GM19468 (cell line): ENCODE measurements around the gene USE1.

Experiments
- ATAC-seq: cut with Tn5 transposase; IDR thresholded peaks from one replicate; pipeline ENCODE4 v1.9.1; 2021; ENCODE audit warnings: mild to moderate bottlenecking, moderate library complexity, moderate number of reproducible peaks; ENCODE audit not compliant: unreplicated experiment; ENCODE audit errors: extremely low read depth

USE1 gene

GRCh38 chr19:17235300-17235970 lies 20.3 kb downstream of the USE1 start:
- ATAC-seq: peak; percentile 62

GRCh38 chr19:17235971-17236777 lies 21.0 kb downstream of the USE1 start:
- ATAC-seq: no peak

GRCh38 chr19:17236811-17237543 lies 21.8 kb downstream of the USE1 start:
- no peak for ATAC-seq

GRCh38 chr19:17237747-17238706 lies 22.9 kb downstream of the USE1 start:
- no peak for ATAC-seq

- no peak for ATAC-seq
Measured at GRCh38 chr19:17240062-17240752, 25.1 kb downstream of the USE1 start.

- ATAC-seq: no peak
Measured at GRCh38 chr19:17240826-17241399, 25.8 kb downstream of the USE1 start.

GRCh38 chr19:17242431-17243208 lies 27.5 kb downstream of the USE1 start:
- no peak for ATAC-seq

- ATAC-seq: no peak
Measured at GRCh38 chr19:17243211-17243829, 28.2 kb downstream of the USE1 start.

- ATAC-seq: no peak
Measured at GRCh38 chr19:17243830-17244617, 28.9 kb downstream of the USE1 start.

- ATAC-seq: no peak
Measured at GRCh38 chr19:17244618-17245534, 29.7 kb downstream of the USE1 start.

GRCh38 chr19:17245535-17245984 lies 30.4 kb downstream of the USE1 start, which contains the start of gene NR2F6:
NR2F6 (minus strand) TSS chr19:17245919; CDS start chr19:17245220, 699 bp downstream.
- ATAC-seq: no peak

GRCh38 chr19:17246681-17247425 lies 31.7 kb downstream of the USE1 start:
- ATAC-seq: no peak

- no peak for ATAC-seq
Measured at GRCh38 chr19:17248011-17248776, 33.0 kb downstream of the USE1 start.

GRCh38 chr19:17249887-17250548 lies 34.9 kb downstream of the USE1 start:
- ATAC-seq: no peak
